ENCODE measurements around the gene CHRM4. TPM values are rescaled to one million over a fixed set of nuclear protein-coding genes. Genes with fewer than 3 reads are reported as not detected.

CHRM4 gene
- polyA plus RNA-seq, 2 donors, result 0.02 TPM; not detected in 1

- H3K9me3 ChIP-seq (ENCODE audit: control insufficient read depth in 2 of 2, insufficient read depth in 1 of 2, low read depth in 1 of 2, low read length in 1 of 2), result no peaks in the 10 kb centered on the region
- H3K27ac ChIP-seq (ENCODE audit: low read depth in 2 of 2, low read length in 1 of 2), result no peak overlapping the region
- peaks cover 19 to 22% of the 10 kb centered on the region in 2 donors for H3K4me1 ChIP-seq (ENCODE audit: control insufficient read depth in 2 of 2, insufficient read depth in 2 of 2, low read length in 1 of 2)
- H3K36me3 ChIP-seq (ENCODE audit: control insufficient read depth in 2 of 2, insufficient read depth in 2 of 2, low read length in 1 of 2), result no peaks in the 10 kb centered on the region
- peaks cover 4 to 19% of the 10 kb centered on the region in 2 donors for H3K27me3 ChIP-seq (ENCODE audit: control insufficient read depth in 1 of 2, insufficient read depth in 2 of 2, low read length in 2 of 2)
- H3K4me3 ChIP-seq (ENCODE audit: low read depth in 1 of 2, low read length in 2 of 2), result peak overlapping the region in 1 of 2 donors; percentile 26
- WGBS, 2 donors, result 6 to 7% methylated on average over 47 to 49 of the region's 49 CpGs
These were observed 1.0 kb downstream of the CHRM4 start for GRCh38 chr11:46390331-46391171.

GRCh38 chr11:46389450-46390330 is 1.9 kb downstream of the CHRM4 start:
- Histone ChIP-seq H3K4me3 (ENCODE audit: low read depth in 1 of 2, low read length in 2 of 2) (peak overlapping the region; percentile 20 to 26), H3K36me3 (ENCODE audit: control insufficient read depth in 2 of 2, insufficient read depth in 2 of 2, low read length in 1 of 2) (no peaks in the 10 kb centered on the region)
- 1 to 2% methylated on average over 80 of the region's 80 CpGs for WGBS, 2 donors

GRCh38 chr11:46388619-46389449 is 2.7 kb downstream of the CHRM4 start:
- Histone ChIP-seq H3K9me3 (ENCODE audit: control insufficient read depth in 2 of 2, insufficient read depth in 1 of 2, low read depth in 1 of 2, low read length in 1 of 2) (no peaks in the 10 kb centered on the region), H3K4me3 (ENCODE audit: low read depth in 1 of 2, low read length in 2 of 2) (peak overlapping the region in 1 of 2 donors; percentile 26), H3K27me3 (ENCODE audit: control insufficient read depth in 1 of 2, insufficient read depth in 2 of 2, low read length in 2 of 2) (peaks cover 4 to 19% of the 10 kb centered on the region in 2 donors), H3K27ac (ENCODE audit: low read depth in 2 of 2, low read length in 1 of 2) (no peak overlapping the region), H3K36me3 (ENCODE audit: control insufficient read depth in 2 of 2, insufficient read depth in 2 of 2, low read length in 1 of 2) (no peaks in the 10 kb centered on the region), H3K4me1 (ENCODE audit: control insufficient read depth in 2 of 2, insufficient read depth in 2 of 2, low read length in 1 of 2) (peaks cover 19 to 22% of the 10 kb centered on the region in 2 donors)
- 6 to 7% methylated on average over 21 of the region's 21 CpGs for WGBS, 2 donors

More at GRCh38 chr11:46389450-46390330, 1.9 kb downstream of the CHRM4 start:
- H3K9me3 ChIP-seq (ENCODE audit: control insufficient read depth in 2 of 2, insufficient read depth in 1 of 2, low read depth in 1 of 2, low read length in 1 of 2), result no peaks in the 10 kb centered on the region
- H3K27me3 ChIP-seq (ENCODE audit: control insufficient read depth in 1 of 2, insufficient read depth in 2 of 2, low read length in 2 of 2), result peaks cover 4 to 19% of the 10 kb centered on the region in 2 donors
- peaks cover 19 to 22% of the 10 kb centered on the region in 2 donors for H3K4me1 ChIP-seq (ENCODE audit: control insufficient read depth in 2 of 2, insufficient read depth in 2 of 2, low read length in 1 of 2)
- no peak overlapping the region for H3K27ac ChIP-seq (ENCODE audit: low read depth in 2 of 2, low read length in 1 of 2)

GRCh38 chr11:46387919-46388618 is 3.5 kb downstream of the CHRM4 start:
- Histone ChIP-seq H3K36me3 (ENCODE audit: control insufficient read depth in 2 of 2, insufficient read depth in 2 of 2, low read length in 1 of 2) (no peaks in the 10 kb centered on the region), H3K27ac (ENCODE audit: low read depth in 2 of 2, low read length in 1 of 2) (no peak overlapping the region), H3K9me3 (ENCODE audit: control insufficient read depth in 2 of 2, insufficient read depth in 1 of 2, low read depth in 1 of 2, low read length in 1 of 2) (no peaks in the 10 kb centered on the region), H3K27me3 (ENCODE audit: control insufficient read depth in 1 of 2, insufficient read depth in 2 of 2, low read length in 2 of 2) (peaks cover 4 to 19% of the 10 kb centered on the region in 2 donors), H3K4me3 (ENCODE audit: low read depth in 1 of 2, low read length in 2 of 2) (no peak overlapping the region), H3K4me1 (ENCODE audit: control insufficient read depth in 2 of 2, insufficient read depth in 2 of 2, low read length in 1 of 2) (peaks cover 19 to 22% of the 10 kb centered on the region in 2 donors)
- 23 to 24% methylated on average over 18 to 24 of the region's 24 CpGs for WGBS, 2 donors

GRCh38 chr11:46387456-46387855 is 4.1 kb downstream of the CHRM4 start:
- no peaks in the 10 kb centered on the region for H3K9me3 ChIP-seq (ENCODE audit: control insufficient read depth in 2 of 2, insufficient read depth in 1 of 2, low read depth in 1 of 2, low read length in 1 of 2)
- peaks cover 4 to 19% of the 10 kb centered on the region in 2 donors for H3K27me3 ChIP-seq (ENCODE audit: control insufficient read depth in 1 of 2, insufficient read depth in 2 of 2, low read length in 2 of 2)
- 76 to 79% methylated on average over 5 of the region's 5 CpGs for WGBS, 2 donors
- no peaks in the 10 kb centered on the region for H3K36me3 ChIP-seq (ENCODE audit: control insufficient read depth in 2 of 2, insufficient read depth in 2 of 2, low read length in 1 of 2)
- H3K4me1 ChIP-seq (ENCODE audit: control insufficient read depth in 2 of 2, insufficient read depth in 2 of 2, low read length in 1 of 2), result peaks cover 19 to 22% of the 10 kb centered on the region in 2 donors
- H3K27ac ChIP-seq (ENCODE audit: low read depth in 2 of 2, low read length in 1 of 2), result no peak overlapping the region
- H3K4me3 ChIP-seq (ENCODE audit: low read depth in 1 of 2, low read length in 2 of 2), result no peak overlapping the region

- H3K9me3 ChIP-seq (ENCODE audit: control insufficient read depth in 2 of 2, insufficient read depth in 1 of 2, low read depth in 1 of 2, low read length in 1 of 2), result no peaks in the 10 kb centered on the region
- WGBS, 2 donors, result 78 to 81% methylated on average over 4 of the region's 4 CpGs
- H3K36me3 ChIP-seq (ENCODE audit: control insufficient read depth in 2 of 2, insufficient read depth in 2 of 2, low read length in 1 of 2), result no peaks in the 10 kb centered on the region
- H3K27ac ChIP-seq (ENCODE audit: low read depth in 2 of 2, low read length in 1 of 2), result no peak overlapping the region
- no peak overlapping the region for H3K4me3 ChIP-seq (ENCODE audit: low read depth in 1 of 2, low read length in 2 of 2)
- peaks cover 4 to 11% of the 10 kb centered on the region in 2 donors for H3K27me3 ChIP-seq (ENCODE audit: control insufficient read depth in 1 of 2, insufficient read depth in 2 of 2, low read length in 2 of 2)
- H3K4me1 ChIP-seq (ENCODE audit: control insufficient read depth in 2 of 2, insufficient read depth in 2 of 2, low read length in 1 of 2), result peaks cover 12 to 22% of the 10 kb centered on the region in 2 donors
These were observed 4.9 kb downstream of the CHRM4 start for GRCh38 chr11:46386674-46387073.

- 95 to 96% methylated on average over 25 of the region's 25 CpGs for WGBS, 2 donors
- Histone ChIP-seq H3K27ac (ENCODE audit: low read depth in 2 of 2, low read length in 1 of 2) (no peak overlapping the region), H3K4me1 (ENCODE audit: control insufficient read depth in 2 of 2, insufficient read depth in 2 of 2, low read length in 1 of 2) (peaks cover 7 to 22% of the 10 kb centered on the region in 2 donors), H3K4me3 (ENCODE audit: low read depth in 1 of 2, low read length in 2 of 2) (no peak overlapping the region), H3K36me3 (ENCODE audit: control insufficient read depth in 2 of 2, insufficient read depth in 2 of 2, low read length in 1 of 2) (no peaks in the 10 kb centered on the region), H3K27me3 (ENCODE audit: control insufficient read depth in 1 of 2, insufficient read depth in 2 of 2, low read length in 2 of 2) (peaks cover 4 to 5% of the 10 kb centered on the region in 2 donors), H3K9me3 (ENCODE audit: control insufficient read depth in 2 of 2, insufficient read depth in 1 of 2, low read depth in 1 of 2, low read length in 1 of 2) (no peaks in the 10 kb centered on the region)
These were observed 5.5 kb downstream of the CHRM4 start for GRCh38 chr11:46386005-46386578.

- WGBS, 2 donors, result 96% methylated on average over 46 to 47 of the region's 47 CpGs
- Histone ChIP-seq H3K27ac (ENCODE audit: low read depth in 2 of 2, low read length in 1 of 2) (no peak overlapping the region), H3K4me3 (ENCODE audit: low read depth in 1 of 2, low read length in 2 of 2) (no peak overlapping the region), H3K27me3 (ENCODE audit: control insufficient read depth in 1 of 2, insufficient read depth in 2 of 2, low read length in 2 of 2) (peaks cover 1 to 3% of the 10 kb centered on the region in 2 donors), H3K9me3 (ENCODE audit: control insufficient read depth in 2 of 2, insufficient read depth in 1 of 2, low read depth in 1 of 2, low read length in 1 of 2) (no peaks in the 10 kb centered on the region), H3K4me1 (ENCODE audit: control insufficient read depth in 2 of 2, insufficient read depth in 2 of 2, low read length in 1 of 2) (peaks cover 7 to 18% of the 10 kb centered on the region in 2 donors), H3K36me3 (ENCODE audit: control insufficient read depth in 2 of 2, insufficient read depth in 2 of 2, low read length in 1 of 2) (no peaks in the 10 kb centered on the region)
These were observed 6.2 kb downstream of the CHRM4 start for GRCh38 chr11:46385169-46386004.
